ENCODE data around the gene OGFOD2.

OGFOD2 gene

GRCh38 chr12:122983789-122984515, 8.9 kb downstream of the OGFOD2 start:
- ChIA-PET POLR2A (interaction anchor here (1.4 to 1.5 kb wide), 2 partner anchors 9 to 249 kb away, joined by 3 to 6 read pairs; partner anchors contain the start of genes MPHOSPH9, MTRFR and OGFOD2), CTCF (interaction anchor here (1.1 to 1.6 kb wide), 4 partner anchors 58 to 254 kb away, joined by 3 to 4 read pairs (median 4); no protein-coding TSS in a partner anchor)

DNA sequence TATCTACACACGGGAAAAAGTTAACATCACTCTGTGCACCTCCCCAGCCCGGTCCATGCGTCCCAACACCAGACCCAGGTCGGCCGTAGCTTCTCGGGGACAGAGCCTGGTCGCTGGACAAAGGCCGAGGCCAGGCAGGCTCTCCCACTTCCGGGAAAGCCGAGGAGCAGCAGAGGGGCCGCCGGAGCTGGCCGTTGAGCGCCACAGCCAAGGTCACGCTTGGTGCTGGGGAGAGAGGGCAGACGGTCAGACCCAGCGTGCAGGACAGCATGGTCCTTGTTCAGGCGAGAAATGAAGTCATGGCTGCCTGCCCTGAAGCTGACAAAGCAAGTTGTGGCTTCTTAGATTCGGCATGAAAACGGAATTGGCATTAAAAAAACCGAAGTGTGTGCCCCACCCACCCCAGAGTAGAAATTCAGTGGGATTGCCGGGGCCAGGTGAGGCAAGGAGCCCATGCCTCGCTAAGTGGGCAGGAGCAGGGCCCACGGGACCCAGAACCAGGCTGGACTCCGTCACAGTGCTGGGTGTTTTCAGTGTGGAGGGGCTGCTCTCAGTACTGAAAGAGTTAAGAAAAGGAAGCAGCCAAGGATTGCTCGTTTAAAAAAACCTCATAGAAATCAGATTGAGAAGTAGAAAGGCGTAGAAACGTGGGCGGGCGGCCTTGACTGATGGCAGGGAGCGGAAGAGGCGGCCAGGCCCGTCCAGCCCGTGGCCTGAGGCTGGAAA, 9.7 kb downstream of the OGFOD2 start:
- no peak overlapping the region for H3K4me3 ChIP-seq (ENCODE audit: low read depth, low read length)
- TF ChIP-seq, protein P1, sequence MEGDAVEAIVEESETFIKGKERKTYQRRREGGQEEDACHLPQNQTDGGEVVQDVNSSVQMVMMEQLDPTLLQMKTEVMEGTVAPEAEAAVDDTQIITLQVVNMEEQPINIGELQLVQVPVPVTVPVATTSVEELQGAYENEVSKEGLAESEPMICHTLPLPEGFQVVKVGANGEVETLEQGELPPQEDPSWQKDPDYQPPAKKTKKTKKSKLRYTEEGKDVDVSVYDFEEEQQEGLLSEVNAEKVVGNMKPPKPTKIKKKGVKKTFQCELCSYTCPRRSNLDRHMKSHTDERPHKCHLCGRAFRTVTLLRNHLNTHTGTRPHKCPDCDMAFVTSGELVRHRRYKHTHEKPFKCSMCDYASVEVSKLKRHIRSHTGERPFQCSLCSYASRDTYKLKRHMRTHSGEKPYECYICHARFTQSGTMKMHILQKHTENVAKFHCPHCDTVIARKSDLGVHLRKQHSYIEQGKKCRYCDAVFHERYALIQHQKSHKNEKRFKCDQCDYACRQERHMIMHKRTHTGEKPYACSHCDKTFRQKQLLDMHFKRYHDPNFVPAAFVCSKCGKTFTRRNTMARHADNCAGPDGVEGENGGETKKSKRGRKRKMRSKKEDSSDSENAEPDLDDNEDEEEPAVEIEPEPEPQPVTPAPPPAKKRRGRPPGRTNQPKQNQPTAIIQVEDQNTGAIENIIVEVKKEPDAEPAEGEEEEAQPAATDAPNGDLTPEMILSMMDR (IDR thresholded peaks at IDR 0.05; ENCODE audit: insufficient read depth, low read length, missing control alignments): no peak
- CTCF ChIA-PET: interaction anchor here (1.1 to 1.6 kb wide), 3 partner anchors 10 to 253 kb away, joined by 4 to 5 read pairs (median 4); partner anchors contain the start of gene OGFOD2
- POLR2A ChIA-PET: interaction anchor here (1.4 to 1.5 kb wide), 2 partner anchors 10 to 248 kb away, joined by 3 to 6 read pairs; partner anchors contain the start of genes MPHOSPH9, MTRFR and OGFOD2
- no peak for DNase-seq (ENCODE audit: low read depth, low spot score)

More at GRCh38 chr12:122983789-122984515, 8.9 kb downstream of the OGFOD2 start:
- TF ChIP-seq, protein P1 (IDR thresholded peaks at IDR 0.05; ENCODE audit: insufficient read depth, low read length, missing control alignments): no peak
- no peak overlapping the region for H3K4me3 ChIP-seq (ENCODE audit: low read depth, low read length)
- no peak for DNase-seq (ENCODE audit: low read depth, low spot score)

DNA sequence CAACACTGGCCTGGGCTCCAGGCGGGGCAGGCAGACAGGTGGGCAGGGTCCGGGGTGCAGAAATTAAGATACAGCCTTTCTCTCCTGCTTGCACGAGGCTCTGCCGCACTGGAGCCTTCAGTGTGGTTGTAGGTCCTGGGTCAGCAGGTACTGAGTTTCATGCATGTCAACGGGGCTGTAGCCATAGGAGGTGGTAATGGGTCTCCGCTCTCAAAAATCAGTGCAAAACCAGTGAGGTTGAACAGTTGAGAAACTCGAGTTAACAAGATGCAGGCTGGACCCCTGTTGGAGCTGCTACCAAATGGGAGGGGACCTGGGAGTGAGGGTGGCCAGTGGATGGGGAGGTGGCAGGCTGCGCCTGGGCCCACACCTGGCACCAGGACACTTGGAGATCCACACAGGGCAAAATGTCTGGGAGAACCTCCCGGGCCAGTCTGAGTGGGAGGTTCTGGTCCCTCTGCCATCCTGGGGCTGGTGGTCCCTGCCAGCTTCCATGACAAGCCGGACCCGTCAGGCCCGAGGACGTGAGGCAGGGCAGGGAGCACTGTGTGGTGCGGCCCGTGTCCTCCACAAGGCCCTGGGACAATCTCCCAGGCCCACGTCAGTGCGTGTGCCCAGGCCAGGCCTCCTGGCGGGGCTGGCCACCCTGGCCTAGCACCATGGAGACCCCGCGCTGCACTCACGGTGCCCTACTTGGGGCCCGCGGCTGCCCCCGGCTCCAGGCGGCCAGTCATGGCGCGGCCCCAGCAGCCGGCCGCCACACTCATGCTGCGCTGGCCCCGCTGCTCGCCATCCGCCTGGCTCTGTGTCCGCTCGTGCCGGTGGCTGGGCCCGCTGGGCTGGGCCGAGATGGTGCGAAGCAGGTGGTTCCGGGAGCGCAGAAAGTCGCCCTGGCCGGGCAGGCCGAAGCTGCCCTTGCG, 10.6 kb downstream of the OGFOD2 start:
- POLR2A ChIA-PET: no interaction called here
- CTCF ChIA-PET: interaction anchor here (1.1 to 6.0 kb wide), 4 partner anchors 10 to 253 kb away, joined by 4 to 27 read pairs (median 4); partner anchors contain the start of gene OGFOD2
- no peak for DNase-seq (ENCODE audit: low read depth, low spot score)
- TF ChIP-seq, protein P1 (IDR thresholded peaks at IDR 0.05; ENCODE audit: insufficient read depth, low read length, missing control alignments): no peak
- H3K4me3 ChIP-seq (ENCODE audit: low read depth, low read length): no peak overlapping the region

DNA sequence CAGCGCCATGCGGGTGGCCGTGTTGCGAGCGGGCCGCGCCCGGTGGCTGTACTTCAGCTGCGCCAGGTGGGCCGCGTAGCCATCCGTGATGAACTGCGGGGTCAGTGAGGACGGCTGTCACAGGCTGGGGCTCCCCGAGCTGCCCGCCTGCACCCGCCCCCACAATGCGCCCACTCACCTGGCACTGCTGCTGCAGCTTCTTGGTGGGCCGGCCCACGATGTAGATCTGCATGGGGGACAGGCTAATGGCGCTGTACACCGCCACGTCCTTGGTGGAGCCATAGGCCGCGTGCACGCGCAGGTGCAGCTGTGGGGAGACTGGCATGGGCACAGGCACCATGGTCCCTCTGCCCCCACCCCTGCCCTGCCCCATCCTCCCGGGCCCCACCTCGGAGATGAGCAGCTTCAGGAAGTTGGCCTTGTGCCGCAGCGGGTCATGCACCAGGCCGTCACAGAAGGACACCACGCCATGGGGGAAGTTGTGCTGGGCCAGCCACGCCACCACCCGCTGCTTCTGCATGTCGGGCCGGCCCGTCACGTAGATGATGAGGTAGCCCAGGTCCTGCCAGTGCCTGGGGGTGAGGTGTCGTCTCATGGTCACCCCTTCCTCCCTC, 11.3 kb downstream of the OGFOD2 start:
- TF ChIP-seq, protein P1 (IDR thresholded peaks at IDR 0.05; ENCODE audit: insufficient read depth, low read length, missing control alignments): no peak
- ChIA-PET POLR2A (no interaction called here), CTCF (interaction anchor here (1.6 to 6.0 kb wide), 2 partner anchors 11 to 251 kb away, joined by 5 to 27 read pairs; partner anchors contain the start of gene OGFOD2)
- no peak for DNase-seq (ENCODE audit: low read depth, low spot score)
- H3K4me3 ChIP-seq (ENCODE audit: low read depth, low read length): no peak overlapping the region

GRCh38 chr12:122987086-122987951, 12.3 kb downstream of the OGFOD2 start:
- no peak for DNase-seq (ENCODE audit: low read depth, low spot score)
- ChIA-PET POLR2A (interaction anchor here (0.6 kb wide), 1 partner anchor 325 kb away, joined by 3 read pairs; no protein-coding TSS in a partner anchor), CTCF (interaction anchor here (1.4 to 6.0 kb wide), 2 partner anchors 250 to 255 kb away, joined by 3 to 27 read pairs; no protein-coding TSS in a partner anchor)
- TF ChIP-seq, protein P1 (IDR thresholded peaks at IDR 0.05; ENCODE audit: insufficient read depth, low read length, missing control alignments): no peak
- H3K4me3 ChIP-seq (ENCODE audit: low read depth, low read length): no peak overlapping the region
